ENCODE measurements around the gene CDH23. TPM values are rescaled to one million over a fixed set of nuclear protein-coding genes. Genes with fewer than 3 reads are reported as not detected.
A peak's percentile ranks its signal among the peaks of the same experiment; 100 is the strongest.

CDH23 gene
- total and polyA plus RNA-seq, 8 donors: 1.8 to 22.8 (median 3.0) TPM

DNA sequence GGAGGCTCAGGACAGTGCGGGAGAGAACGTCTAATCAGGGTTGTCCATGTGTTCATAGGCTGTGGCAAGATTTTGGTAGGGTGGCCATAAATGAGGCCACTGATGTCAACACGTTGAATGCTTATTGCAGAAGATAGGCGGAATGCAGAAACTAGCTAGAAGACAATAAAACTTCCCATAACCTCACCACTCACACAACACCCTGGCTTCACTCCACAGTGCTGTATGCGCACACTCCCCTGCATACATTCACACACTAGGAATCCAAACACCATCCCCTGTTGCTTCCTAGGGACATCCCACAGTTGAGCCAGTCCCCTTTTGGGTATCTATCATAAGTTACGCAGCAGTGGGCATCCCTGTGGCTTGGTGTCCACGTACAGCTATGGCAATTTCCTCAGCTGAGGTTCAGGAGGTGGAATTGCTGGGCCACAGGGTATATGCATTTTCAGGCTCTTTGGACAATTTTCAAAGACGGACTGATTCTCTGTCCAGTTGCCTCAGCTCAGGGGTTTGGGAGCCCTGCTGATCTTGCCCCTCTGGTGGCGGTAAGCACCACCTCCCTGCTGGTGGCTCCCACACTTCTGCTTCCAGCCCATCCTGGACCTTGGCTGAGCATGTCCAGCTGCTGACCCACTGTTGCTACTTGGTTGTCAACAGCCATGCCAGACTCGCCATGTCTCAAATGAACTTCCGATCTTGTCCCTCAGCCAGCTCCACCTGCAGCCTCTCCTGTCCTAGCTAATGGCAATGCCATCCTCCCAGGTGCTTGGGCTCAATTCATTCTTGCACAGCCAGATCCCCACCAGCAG lies 36.4 kb downstream of the CDH23 start:
- intact Hi-C loops (cut with DNase I): no loop called here
- Histone ChIP-seq H3K27me3 (no peaks in the 10 kb centered on the region), H3K4me3 (no peak overlapping the region), H3K9me3 (no peaks in the 10 kb centered on the region), H3K27ac (no peak overlapping the region), H3K36me3 (no peaks in the 10 kb centered on the region), H3K4me1 (peaks cover 0 to 12% of the 10 kb centered on the region in 2 donors)
- TF ChIP-seq, protein P1, sequence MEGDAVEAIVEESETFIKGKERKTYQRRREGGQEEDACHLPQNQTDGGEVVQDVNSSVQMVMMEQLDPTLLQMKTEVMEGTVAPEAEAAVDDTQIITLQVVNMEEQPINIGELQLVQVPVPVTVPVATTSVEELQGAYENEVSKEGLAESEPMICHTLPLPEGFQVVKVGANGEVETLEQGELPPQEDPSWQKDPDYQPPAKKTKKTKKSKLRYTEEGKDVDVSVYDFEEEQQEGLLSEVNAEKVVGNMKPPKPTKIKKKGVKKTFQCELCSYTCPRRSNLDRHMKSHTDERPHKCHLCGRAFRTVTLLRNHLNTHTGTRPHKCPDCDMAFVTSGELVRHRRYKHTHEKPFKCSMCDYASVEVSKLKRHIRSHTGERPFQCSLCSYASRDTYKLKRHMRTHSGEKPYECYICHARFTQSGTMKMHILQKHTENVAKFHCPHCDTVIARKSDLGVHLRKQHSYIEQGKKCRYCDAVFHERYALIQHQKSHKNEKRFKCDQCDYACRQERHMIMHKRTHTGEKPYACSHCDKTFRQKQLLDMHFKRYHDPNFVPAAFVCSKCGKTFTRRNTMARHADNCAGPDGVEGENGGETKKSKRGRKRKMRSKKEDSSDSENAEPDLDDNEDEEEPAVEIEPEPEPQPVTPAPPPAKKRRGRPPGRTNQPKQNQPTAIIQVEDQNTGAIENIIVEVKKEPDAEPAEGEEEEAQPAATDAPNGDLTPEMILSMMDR (IDR thresholded peaks at IDR 0.05): no peak
- DNase-seq: peak in 2 of 4 donors; percentile 23 to 48
- ATAC-seq: no peak

- no peaks in the 10 kb centered on the region for H3K36me3 ChIP-seq
Measured at GRCh38 chr10:71433768-71434744, 37.3 kb downstream of the CDH23 start.

GRCh38 chr10:71434760-71435394 lies 38.2 kb downstream of the CDH23 start:
- no peak for DNase-seq
- TF ChIP-seq, protein P1 (IDR thresholded peaks at IDR 0.05): no peak
- no peaks in the 10 kb centered on the region for H3K27me3 ChIP-seq
- no peak overlapping the region for H3K27ac ChIP-seq
- H3K9me3 ChIP-seq: no peaks in the 10 kb centered on the region
- no peak for ATAC-seq
- intact Hi-C loops (cut with DNase I): no loop called here
- H3K4me3 ChIP-seq: no peak overlapping the region
- peaks cover 0 to 12% of the 10 kb centered on the region in 2 donors for H3K4me1 ChIP-seq
- H3K36me3 ChIP-seq: no peaks in the 10 kb centered on the region

More at GRCh38 chr10:71433768-71434744, 37.3 kb downstream of the CDH23 start:
- intact Hi-C loops (cut with DNase I): no loop called here
- no peak for ATAC-seq
- TF ChIP-seq, protein P1 (IDR thresholded peaks at IDR 0.05): no peak
- no peak for DNase-seq
- Histone ChIP-seq H3K27ac (no peak overlapping the region), H3K4me3 (no peak overlapping the region), H3K9me3 (no peaks in the 10 kb centered on the region), H3K4me1 (peaks cover 0 to 12% of the 10 kb centered on the region in 2 donors), H3K27me3 (no peaks in the 10 kb centered on the region)

- TF ChIP-seq, protein P1 (IDR thresholded peaks at IDR 0.05): no peak
- no peak overlapping the region for H3K27ac ChIP-seq
- H3K4me1 ChIP-seq: peaks cover 0 to 12% of the 10 kb centered on the region in 2 donors
- H3K9me3 ChIP-seq: no peaks in the 10 kb centered on the region
- DNase-seq (no peak), ATAC-seq (no peak)
- H3K4me3 ChIP-seq: no peak overlapping the region
- intact Hi-C loops (cut with DNase I): no loop called here
- no peaks in the 10 kb centered on the region for H3K27me3 ChIP-seq
- no peaks in the 10 kb centered on the region for H3K36me3 ChIP-seq
Measured at GRCh38 chr10:71435571-71436267, 39.0 kb downstream of the CDH23 start.
